H9 (cell line): ENCODE results near the gene KIT. TPM values are rescaled to one million over a fixed set of nuclear protein-coding genes. Genes with fewer than 3 reads are reported as not detected.

Experiments
- DNase-seq: peaks from one replicate; pipeline ENCODE4 v3.0.0-alpha.2; 2017
- H2AFZ ChIP-seq: one replicate; pipeline ENCODE4 v1.6.1; 2013; ENCODE audit warnings: mild to moderate bottlenecking, low read length, control low read depth, moderate library complexity
- H2AK5ac ChIP-seq: 2 replicates; pipeline ENCODE4 v1.6.1; 2013; ENCODE audit warnings: low read length, control low read depth, mixed read lengths; ENCODE audit not compliant: insufficient read length
- H2BK120ac ChIP-seq: one replicate; pipeline ENCODE4 v1.6.1; 2013; ENCODE audit warnings: low read depth, mild to moderate bottlenecking, low read length, control low read depth, inconsistent platforms; ENCODE audit not compliant: poor library complexity, severe bottlenecking
- H2BK12ac ChIP-seq: 2 replicates; pipeline ENCODE4 v1.6.1; 2013; ENCODE audit warnings: low read length, control low read depth, mixed read lengths, low read depth; ENCODE audit not compliant: insufficient read length
- H2BK15ac ChIP-seq: 2 replicates; pipeline ENCODE4 v1.6.1; 2013; ENCODE audit warnings: low read depth, low read length, control low read depth
- H2BK20ac ChIP-seq: one replicate; pipeline ENCODE4 v1.6.1; 2013; ENCODE audit warnings: low read depth, mild to moderate bottlenecking, low read length, control low read depth, inconsistent platforms; ENCODE audit not compliant: poor library complexity, severe bottlenecking
- H2BK5ac ChIP-seq: 2 replicates; pipeline ENCODE4 v1.6.1; 2013; ENCODE audit warnings: low read length, control low read depth, mixed read lengths; ENCODE audit not compliant: insufficient read length
- H3K14ac ChIP-seq: 2 replicates; pipeline ENCODE4 v1.6.1; 2013; ENCODE audit warnings: low read length, control low read depth; ENCODE audit not compliant: insufficient read depth
- H3K18ac ChIP-seq: 2 replicates; pipeline ENCODE4 v1.6.1; 2013; ENCODE audit warnings: low read depth, mild to moderate bottlenecking, mixed read lengths, low read length, control low read depth; ENCODE audit not compliant: insufficient read length
- H3K23ac ChIP-seq: 2 replicates; pipeline ENCODE4 v1.6.1; 2013; ENCODE audit warnings: low read length, control low read depth, mixed read lengths, low read depth; ENCODE audit not compliant: insufficient read length
- H3K23me2 ChIP-seq: 2 replicates; pipeline ENCODE4 v1.6.1; 2013; ENCODE audit warnings: low read depth, mild to moderate bottlenecking, mixed read lengths, low read length, control low read depth; ENCODE audit not compliant: insufficient read length, poor library complexity, severe bottlenecking
- H3K27ac ChIP-seq: 2 replicates; pipeline ENCODE4 v1.5.1; 2013; ENCODE audit warnings: low read length, control low read depth, mixed read lengths, low read depth; ENCODE audit not compliant: insufficient read length
- H3K27me3 ChIP-seq: 2 replicates; pipeline ENCODE4 v1.6.1; 2013; ENCODE audit warnings: low read length, control low read depth, inconsistent platforms; ENCODE audit not compliant: insufficient read depth
- H3K4ac ChIP-seq: 2 replicates; pipeline ENCODE4 v1.6.1; 2013; ENCODE audit warnings: low read depth, mild to moderate bottlenecking, control low read depth, inconsistent platforms, low read length, moderate library complexity
- H3K4me1 ChIP-seq: 2 replicates; pipeline ENCODE4 v1.6.1; 2013; ENCODE audit warnings: low read length, control low read depth, inconsistent platforms; ENCODE audit not compliant: insufficient read depth
- H3K4me2 ChIP-seq: 2 replicates; pipeline ENCODE4 v1.6.1; 2013; ENCODE audit warnings: low read length, control low read depth, mixed read lengths; ENCODE audit not compliant: insufficient read length, insufficient read depth
- H3K56ac ChIP-seq: 2 replicates; pipeline ENCODE4 v1.6.1; 2013; ENCODE audit warnings: low read depth, mild to moderate bottlenecking, mixed read lengths, low read length, control low read depth; ENCODE audit not compliant: insufficient read length
- H3K79me1 ChIP-seq: 2 replicates; pipeline ENCODE4 v1.6.1; 2013; ENCODE audit warnings: low read depth, mild to moderate bottlenecking, moderate library complexity, low read length, control low read depth, inconsistent platforms; ENCODE audit not compliant: insufficient read depth, poor library complexity, severe bottlenecking
- H3K79me2 ChIP-seq: 2 replicates; pipeline ENCODE4 v1.6.1; 2013; ENCODE audit warnings: low read length, control low read depth, inconsistent platforms; ENCODE audit not compliant: insufficient read depth
- H3K9ac ChIP-seq: 2 replicates; pipeline ENCODE4 v1.6.1; 2013; ENCODE audit warnings: low read length, control low read depth, mixed read lengths; ENCODE audit not compliant: insufficient read length; ENCODE audit errors: extremely low read depth
- H3K9me3 ChIP-seq: one replicate; pipeline ENCODE4 v1.6.1; 2013; ENCODE audit warnings: low read depth, low read length, inconsistent platforms; ENCODE audit not compliant: control insufficient read depth
- H3T11ph ChIP-seq: one replicate; pipeline ENCODE4 v1.6.1; 2013; ENCODE audit warnings: mild to moderate bottlenecking, low read length, control low read depth, inconsistent platforms
- H4K20me1 ChIP-seq: one replicate; pipeline ENCODE4 v1.6.1; 2013; ENCODE audit not compliant: control insufficient read depth, insufficient read length, insufficient read depth
- H4K5ac ChIP-seq: 2 replicates; pipeline ENCODE4 v1.6.1; 2013; ENCODE audit warnings: low read depth, mild to moderate bottlenecking, mixed read lengths, low read length, control low read depth; ENCODE audit not compliant: insufficient read length
- H4K8ac ChIP-seq: replicated peaks from 2 replicates; pipeline ENCODE4 v1.6.1; 2013; ENCODE audit warnings: low read length, control low read depth, mixed read lengths, low read depth; ENCODE audit not compliant: insufficient read length
- H4K91ac ChIP-seq: 2 replicates; pipeline ENCODE4 v1.6.1; 2013; ENCODE audit warnings: low read depth, mild to moderate bottlenecking, moderate library complexity, mixed read lengths, low read length, control low read depth; ENCODE audit not compliant: insufficient read length
- H3K27ac Mint-ChIP-seq, 3 experiments: 2 replicates in 2 of 3; 3 replicates in 1 of 3; pipeline ENCODE4 v1.8.0; 2020 to 2021; ENCODE audit warnings: mixed read lengths in 3 of 3, mild to moderate bottlenecking in 1 of 3, moderate library complexity in 1 of 3
- H3K27me3 Mint-ChIP-seq: 2 replicates; pipeline ENCODE4 v1.8.0; 2021; ENCODE audit warnings: low read depth, mild to moderate bottlenecking, moderate library complexity, mixed read lengths
- H3K36me3 Mint-ChIP-seq, 3 experiments: 2 replicates in 2 of 3; 3 replicates in 1 of 3; pipeline ENCODE4 v1.8.0; 2020 to 2021; ENCODE audit warnings: low read depth in 3 of 3, mixed read lengths in 3 of 3; ENCODE audit not compliant: insufficient read depth in 1 of 3
- H3K4me1 Mint-ChIP-seq, 2 experiments: 2 replicates each; pipeline ENCODE4 v1.8.0; 2020; ENCODE audit warnings: mixed read lengths in 2 of 2
- H3K4me3 Mint-ChIP-seq, 2 experiments: 2 replicates in 1 of 2; 3 replicates in 1 of 2; pipeline ENCODE4 v1.8.0; 2020 to 2021; ENCODE audit warnings: mild to moderate bottlenecking in 2 of 2, mixed read lengths in 2 of 2, moderate library complexity in 1 of 2
- H3K9me3 Mint-ChIP-seq, 2 experiments: 2 replicates in 1 of 2; 3 replicates in 1 of 2; pipeline ENCODE4 v1.8.0; 2020; ENCODE audit warnings: mild to moderate bottlenecking in 2 of 2, mixed read lengths in 2 of 2, moderate library complexity in 1 of 2
- CTCF ChIP-seq: fragments of 200-600 bp; sonication (generic); conservative IDR thresholded peaks from 3 replicates; pipeline ENCODE4 v1.8.0; 2021; ENCODE audit warnings: antibody characterized with exemption, mild to moderate bottlenecking
- WGBS: extraction: QIAGEN DNeasy Blood & Tissue Kit; methylation state at CpG from one replicate; pipeline ENCODE4 v1.1.7; 2013; ENCODE audit warnings: missing lambda C conversion rate, low lambda C conversion rate, mixed read lengths; ENCODE audit not compliant: insufficient read length; ENCODE audit errors: extremely low coverage; 5-methylcytosine and 5-hydroxymethylcytosine counted together
- total RNA-seq: library from RNA; stranded (reverse); gene quantifications from 2 replicates; pipeline ENCODE4 v1.2.1, GENCODE V29; 2021

Gene KIT
- total RNA-seq, 1 experiment from 2014 or later = 6.7 TPM

DNA sequence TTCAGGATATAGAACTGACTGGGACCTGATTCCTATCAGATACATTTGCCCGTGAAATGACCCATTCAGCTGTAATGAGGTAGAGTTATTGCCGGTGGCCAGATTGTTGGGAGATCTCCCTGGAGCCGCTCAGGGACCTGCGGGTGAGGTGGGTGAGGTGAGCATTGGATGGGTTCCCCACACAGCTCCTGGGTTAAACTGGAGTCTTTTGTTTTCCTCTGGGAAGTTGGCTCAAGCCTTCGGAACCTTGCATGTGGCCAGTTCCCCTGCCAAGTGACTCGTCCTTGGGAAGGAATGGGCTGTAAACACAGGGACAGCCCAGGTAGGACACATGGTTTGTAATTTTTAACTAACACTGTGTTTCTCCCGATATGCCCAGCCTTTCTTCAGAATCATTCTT, 31.6 kb upstream of the KIT start:
- no peak for DNase-seq
- Histone ChIP-seq H2BK15ac (no peak overlapping the region), H3K14ac (no peak overlapping the region), H3K23ac (no peak overlapping the region), H3K4me1 (no peaks in the 10 kb centered on the region), H3K56ac (no peak overlapping the region), H2AK5ac (no peak overlapping the region), H2BK12ac (no peak overlapping the region), H2BK5ac (no peak overlapping the region), H3K27ac (no peak overlapping the region), H3K27me3 (no peaks in the 10 kb centered on the region), H3K4ac (no peak overlapping the region), H3K79me2 (no peaks in the 10 kb centered on the region), H3K23me2 (no peaks in the 10 kb centered on the region), H3K9ac (no peak overlapping the region), H3T11ph (no peak overlapping the region), H4K8ac (no peak overlapping the region), H3K18ac (no peak overlapping the region), H3K79me1 (no peaks in the 10 kb centered on the region), H4K20me1 (no peaks in the 10 kb centered on the region), H2BK120ac (no peak overlapping the region), H2AFZ (no peak overlapping the region), H4K5ac (no peak overlapping the region), H4K91ac (no peak overlapping the region), H3K9me3 (no peaks in the 10 kb centered on the region), H2BK20ac (no peak overlapping the region), H3K4me2 (no peak overlapping the region)
- Mint-ChIP-seq H3K27me3 (peaks cover 8% of the 10 kb centered on the region), H3K36me3 (no peaks in the 10 kb centered on the region), H3K4me3 (no peak overlapping the region), H3K4me1 (peaks cover 4 to 8% of the 10 kb centered on the region in 2 experiments; a peak in 3 of 4 replicates), H3K27ac (no peak overlapping the region; a peak in 2 of 7 replicates), H3K9me3 (no peaks in the 10 kb centered on the region)
- no CpG with 5 or more reads among the region's 7 CpGs for WGBS
- no peak for TF ChIP-seq CTCF
